ENCODE data around the gene EDNRA.

The EDNRA gene

DNA sequence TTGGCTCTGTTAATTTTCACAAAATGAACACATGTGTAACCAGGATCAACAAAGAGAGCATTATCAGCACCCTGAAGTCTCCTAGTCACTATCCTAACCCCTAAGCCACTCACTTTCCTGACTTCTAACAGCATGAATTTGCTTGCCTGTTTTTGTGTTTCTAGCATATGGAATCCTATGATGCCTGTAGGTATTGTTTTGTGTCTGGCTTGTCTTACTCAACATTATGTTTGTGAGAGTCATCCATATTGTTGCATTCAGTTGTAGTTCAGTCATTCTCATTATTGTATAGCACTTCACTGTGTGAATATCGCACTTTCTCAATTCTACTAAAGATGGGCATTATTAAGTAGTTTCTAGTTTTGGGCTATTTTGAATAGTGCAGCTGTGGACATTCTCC lies 15.6 kb downstream of the EDNRA start:
- DNase-seq (ENCODE audit: low read depth in 2 of 2, low spot score in 1 of 2) = no peak

DNA sequence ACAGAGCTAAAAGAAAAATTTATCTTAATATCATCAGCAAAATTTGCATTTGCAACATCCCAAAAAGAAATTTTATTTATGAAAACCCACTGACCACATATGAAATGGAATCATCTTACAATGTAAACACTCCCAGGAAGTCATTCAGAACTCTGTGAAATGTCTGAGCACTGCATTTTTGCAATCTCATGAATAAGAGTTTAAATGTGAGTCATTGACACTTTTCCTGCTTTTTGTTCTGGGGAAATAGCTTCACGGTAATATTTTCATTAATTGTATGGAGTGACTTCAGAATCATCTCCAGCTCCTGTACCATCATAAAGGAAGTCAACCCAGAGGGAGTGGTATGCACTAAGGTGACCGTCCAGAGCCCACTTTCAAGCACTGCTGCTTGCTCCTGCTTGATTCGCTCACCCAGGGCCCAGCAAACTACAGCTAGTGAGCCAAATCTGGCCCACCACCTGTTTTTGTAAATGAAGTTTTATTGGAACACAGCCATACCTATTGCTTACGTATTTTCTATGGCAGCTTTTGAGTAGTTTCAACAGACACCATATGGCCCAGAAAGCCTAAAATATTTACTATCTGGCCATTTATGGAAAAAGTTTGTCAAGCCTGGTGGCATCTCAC lies 17.2 kb downstream of the EDNRA start:
- no peak for DNase-seq (ENCODE audit: low read depth in 2 of 2, low spot score in 1 of 2)

DNA sequence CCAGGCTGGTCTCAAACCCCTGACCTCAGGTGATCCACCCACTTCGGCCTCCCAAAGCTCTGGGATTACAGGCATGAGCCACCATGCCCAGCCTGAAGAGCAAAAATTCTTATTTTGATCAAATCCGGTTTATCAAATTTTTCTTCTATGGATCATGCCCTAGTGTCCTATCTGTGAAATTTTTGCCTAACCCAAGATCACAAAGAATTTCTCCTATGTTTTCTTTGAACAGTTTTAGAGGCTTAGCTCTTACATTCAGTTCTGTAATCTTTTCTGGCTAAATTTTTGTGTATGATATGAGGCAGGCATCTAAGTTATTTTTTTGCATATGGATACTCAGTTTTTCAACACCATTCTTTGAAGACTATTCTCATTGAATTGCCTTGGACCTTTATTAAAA lies 27.4 kb downstream of the EDNRA start:
- no peak for DNase-seq (ENCODE audit: low read depth in 2 of 2, low spot score in 1 of 2)

DNA sequence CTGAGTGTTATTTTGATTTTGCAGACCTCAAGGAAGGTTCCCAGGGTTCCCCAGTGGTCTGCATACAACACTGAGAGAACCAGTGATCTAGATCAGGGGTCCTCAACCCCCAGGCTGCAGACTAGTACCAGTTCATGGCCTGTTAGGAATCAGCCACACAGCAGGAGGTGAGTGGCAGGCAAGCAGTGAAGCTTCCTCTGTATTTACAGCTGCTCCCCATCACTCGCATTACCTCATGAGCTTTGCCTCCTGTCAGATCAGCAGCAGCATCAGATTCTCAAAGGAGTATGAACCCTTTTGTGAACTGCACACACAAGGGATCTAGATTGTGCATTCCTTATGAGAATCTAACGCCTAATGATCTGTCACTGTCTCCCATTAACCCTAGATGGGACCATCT lies 28.5 kb downstream of the EDNRA start:
- DNase-seq (ENCODE audit: low read depth in 2 of 2, low spot score in 1 of 2) = no peak

DNA sequence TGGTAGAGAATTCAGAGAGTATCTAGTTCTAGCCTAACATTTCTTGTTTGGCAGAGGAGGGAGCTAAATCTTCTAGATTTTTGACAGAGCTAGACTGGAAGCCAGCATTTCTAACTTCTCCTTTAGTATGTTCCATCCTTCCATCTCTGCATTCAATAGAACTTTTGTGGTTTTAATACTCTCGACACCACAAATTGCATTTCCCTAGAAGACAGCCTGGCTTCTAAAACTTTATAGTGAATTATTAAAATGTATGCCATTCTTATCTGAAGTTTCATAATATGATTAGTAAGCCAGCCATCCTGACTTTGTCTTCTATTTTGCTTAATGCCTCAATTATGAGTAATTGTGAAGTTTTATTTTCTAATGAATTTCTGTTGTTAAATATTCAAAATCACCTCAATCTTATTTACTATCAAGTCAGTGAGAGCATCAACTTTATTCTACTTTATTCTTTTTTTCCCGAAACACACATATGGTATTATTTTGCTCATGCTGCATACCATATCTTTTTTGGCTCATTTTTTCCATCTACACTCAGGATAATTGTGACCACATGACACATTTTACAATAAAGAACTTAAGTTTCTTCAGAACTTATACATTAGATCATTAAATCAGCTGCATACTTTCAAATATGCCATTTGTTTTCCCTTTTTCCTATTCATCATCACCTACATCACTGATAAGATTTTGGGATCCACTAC lies 30.2 kb downstream of the EDNRA start:
- DNase-seq (ENCODE audit: low read depth in 2 of 2, low spot score in 1 of 2) = no peak

DNA sequence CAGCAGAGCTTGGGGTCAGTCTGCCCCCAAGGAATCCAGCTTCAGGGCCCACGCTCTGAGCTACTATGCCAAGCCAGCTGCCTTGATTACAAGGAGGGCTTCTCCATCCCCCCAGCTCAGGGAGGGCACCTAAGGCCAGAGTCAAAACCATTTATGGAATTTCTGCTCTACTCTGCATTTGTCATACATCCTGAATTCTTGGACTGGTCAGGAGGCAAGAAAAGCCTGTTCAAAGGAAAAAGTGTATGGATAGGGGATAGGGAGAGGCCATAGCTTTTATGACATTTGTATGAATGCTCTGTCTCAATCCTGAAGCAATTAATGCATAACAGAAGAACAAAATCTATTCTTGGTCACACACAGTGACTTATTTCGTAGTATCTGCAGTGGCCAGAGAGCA lies 32.2 kb downstream of the EDNRA start:
- no peak for DNase-seq (ENCODE audit: low read depth in 2 of 2, low spot score in 1 of 2)

DNA sequence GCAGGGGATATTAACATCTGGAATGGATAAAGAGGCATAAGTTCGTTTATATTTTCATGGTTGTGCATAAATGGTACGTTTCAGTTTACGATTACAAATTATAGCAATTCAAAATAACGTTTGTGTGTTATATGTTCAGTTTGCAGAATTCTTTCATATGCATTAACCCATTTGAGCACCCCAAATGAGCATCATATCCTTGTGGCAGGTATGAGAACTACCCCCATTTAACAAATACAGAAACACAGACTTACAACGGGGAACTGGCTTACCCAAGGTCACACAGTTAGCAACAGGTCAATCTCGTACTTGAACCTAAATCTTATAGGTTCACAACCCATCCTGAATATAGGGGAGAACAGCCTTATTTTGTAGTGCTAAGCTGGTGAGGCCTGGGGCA lies 33.1 kb downstream of the EDNRA start:
- no peak for DNase-seq (ENCODE audit: low read depth in 2 of 2, low spot score in 1 of 2)

DNA sequence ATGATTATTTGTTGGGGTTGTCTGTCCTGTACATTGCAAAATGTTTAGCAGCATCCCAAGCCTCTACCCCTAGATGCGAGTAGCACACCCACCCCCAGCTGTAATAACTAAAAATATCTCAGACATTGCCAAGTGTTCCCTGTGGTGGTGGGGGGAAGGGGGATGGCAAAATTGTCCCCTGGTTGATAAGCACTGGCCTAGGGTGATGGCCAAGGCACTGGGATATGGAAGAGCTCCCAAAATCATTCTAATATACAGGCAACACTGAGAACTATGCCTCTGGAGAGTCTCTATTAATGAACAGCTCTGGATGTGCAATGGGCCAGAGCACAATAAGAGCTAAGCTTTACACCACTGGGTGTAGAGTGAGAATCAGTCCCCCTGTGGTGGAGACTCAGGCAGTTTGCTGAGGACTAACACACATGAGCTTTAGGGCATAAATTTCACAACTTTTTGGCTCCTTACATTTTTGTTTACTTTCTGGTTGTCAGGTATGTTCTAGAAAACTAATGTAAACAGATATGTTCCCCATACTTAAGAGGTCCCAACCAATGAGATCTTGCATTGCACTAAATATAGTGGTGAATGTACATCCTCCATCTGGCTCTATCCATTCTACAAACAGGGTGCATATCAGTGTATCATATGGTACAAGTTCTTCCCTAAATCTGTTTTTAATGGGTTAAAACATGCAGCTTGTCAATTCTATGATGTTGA lies 34.5 kb downstream of the EDNRA start:
- DNase-seq (ENCODE audit: low read depth in 2 of 2, low spot score in 1 of 2) = no peak

DNA sequence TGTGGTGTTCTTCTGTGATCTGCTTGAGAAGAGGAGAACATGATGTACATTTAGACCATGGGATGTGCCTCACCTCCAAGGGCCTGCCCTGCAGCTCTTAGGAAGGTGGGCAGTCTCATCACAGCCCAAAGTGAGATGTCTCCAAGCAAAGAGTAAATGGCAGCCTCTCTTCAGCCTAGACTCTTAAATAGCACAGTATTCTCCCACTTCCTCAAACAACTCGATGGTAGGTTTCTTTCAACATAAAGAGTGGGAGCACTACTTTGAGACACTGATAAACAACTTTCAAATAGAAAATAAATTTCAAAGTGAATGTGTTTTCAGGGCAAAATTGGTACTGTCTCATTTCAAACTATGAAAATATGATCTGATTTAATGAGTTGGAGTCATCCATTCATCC lies 35.2 kb downstream of the EDNRA start:
- no peak for DNase-seq (ENCODE audit: low read depth in 2 of 2, low spot score in 1 of 2)

DNA sequence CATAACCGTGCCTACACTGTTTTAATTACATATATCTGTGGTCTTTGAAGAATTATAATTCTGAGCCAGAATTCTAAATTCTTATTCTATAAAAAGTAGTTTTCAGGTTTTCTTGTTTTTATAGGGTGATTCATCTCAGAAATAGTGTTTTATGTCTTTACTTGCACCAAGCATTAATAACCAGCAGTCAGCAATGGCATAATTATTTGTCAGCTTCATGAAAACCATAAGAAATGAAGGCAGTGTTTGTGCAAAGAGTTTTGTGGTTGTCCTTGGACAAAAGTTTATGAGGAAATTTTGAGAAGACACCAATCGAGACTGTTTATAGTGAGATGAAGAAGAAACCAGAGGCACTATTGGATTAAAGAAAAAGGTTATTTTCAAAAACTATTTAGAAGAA lies 37.2 kb downstream of the EDNRA start:
- no peak for DNase-seq (ENCODE audit: low read depth in 2 of 2, low spot score in 1 of 2)

DNA sequence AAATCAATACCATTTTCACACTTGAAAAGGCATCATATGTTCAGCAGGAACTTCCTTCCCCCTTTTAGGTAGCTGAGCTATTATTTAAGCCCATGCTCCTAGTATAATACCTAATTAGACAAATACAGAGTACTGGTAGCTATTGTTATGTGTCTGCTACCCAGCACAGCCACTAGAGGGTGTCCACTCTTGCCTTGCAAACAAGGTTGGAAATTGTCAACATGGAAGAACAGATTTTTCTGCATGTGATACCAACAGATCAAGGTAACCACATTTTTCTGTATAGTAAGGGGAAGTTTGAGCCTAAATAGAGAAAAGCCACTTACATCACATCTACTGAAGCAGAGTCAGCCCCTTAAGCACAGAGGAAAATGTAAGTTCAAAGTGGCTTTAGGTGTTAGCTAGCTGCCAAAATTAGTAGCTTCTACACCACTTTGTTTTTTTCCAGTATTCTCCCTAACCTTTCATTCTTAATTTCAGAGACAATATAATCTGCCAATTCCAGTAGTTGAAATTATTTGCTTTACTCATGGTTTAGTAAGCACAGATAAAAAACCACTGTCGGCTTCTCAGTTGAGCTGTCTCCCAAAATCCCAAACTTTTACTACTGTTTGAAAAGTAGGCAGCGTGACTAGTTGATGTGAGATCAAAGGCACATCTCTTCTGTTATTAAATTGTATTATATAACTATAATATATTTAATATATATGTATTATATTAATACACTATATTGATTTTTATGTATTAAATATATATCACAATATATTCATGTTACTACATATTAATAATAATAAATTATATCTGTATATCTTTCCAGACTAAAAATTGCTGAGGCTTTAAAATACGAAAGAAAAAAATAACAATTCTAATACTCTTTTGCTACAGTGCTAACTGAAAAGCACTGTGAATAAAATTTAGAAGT lies 38.2 kb downstream of the EDNRA start:
- peak in 1 of 2 donors; percentile 10 for DNase-seq (ENCODE audit: low read depth in 2 of 2, low spot score in 1 of 2)

DNA sequence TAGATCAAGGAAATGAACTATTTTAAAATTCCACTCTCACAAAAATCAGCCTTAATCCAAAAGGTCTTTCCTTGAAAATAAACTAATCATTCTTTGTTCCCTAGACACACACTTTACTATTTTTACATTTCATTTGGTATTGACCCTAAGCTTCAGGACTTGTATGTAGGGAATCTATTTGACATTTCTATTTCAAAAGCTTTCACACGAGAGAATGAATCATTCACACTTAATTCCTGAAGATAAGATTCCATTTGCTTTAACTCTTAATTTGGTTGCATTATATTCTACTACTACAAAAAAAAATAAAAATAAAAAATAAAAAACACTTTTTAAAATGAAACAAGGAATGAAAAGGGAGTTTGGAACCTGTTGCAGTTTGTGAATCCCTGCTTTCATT lies 43.7 kb downstream of the EDNRA start:
- no peak for DNase-seq (ENCODE audit: low read depth in 2 of 2, low spot score in 1 of 2)

DNA sequence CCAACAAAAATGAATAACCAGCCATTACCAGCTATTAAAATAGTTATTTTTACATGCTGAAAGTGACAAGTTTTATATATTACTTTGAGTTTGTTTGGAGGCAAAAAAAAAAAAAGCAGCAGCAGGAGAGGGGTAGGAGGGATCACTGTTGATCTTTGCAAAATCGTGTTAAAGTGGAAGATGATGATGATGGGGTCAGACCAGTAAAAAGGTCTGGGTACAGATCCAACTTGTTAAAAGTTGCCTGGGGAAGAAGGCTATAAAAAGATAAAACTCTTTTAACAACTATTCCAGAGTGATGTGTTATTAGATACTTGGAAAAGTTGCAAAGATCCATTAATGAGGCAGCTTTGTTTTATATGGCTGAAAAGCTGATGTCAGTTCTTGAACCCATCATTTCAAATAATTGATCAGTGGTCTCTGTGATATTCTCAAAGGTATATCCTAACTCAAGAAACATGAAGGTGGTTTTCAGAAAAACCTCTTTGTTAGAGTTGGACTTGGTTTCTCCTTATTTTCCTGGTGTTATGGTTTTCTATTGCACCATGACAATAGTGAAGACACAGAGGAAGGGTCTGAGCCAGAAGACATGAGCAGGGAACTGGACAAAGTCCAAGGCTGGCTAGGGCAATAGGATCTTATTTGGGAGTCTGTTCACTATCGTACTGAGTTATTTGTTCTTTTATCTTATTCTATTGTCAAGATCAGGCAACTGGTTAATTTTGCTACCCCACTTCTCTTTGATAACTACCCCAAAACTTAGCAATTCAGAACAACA lies 44.8 kb downstream of the EDNRA start:
- no peak for DNase-seq (ENCODE audit: low read depth in 2 of 2, low spot score in 1 of 2)

DNA sequence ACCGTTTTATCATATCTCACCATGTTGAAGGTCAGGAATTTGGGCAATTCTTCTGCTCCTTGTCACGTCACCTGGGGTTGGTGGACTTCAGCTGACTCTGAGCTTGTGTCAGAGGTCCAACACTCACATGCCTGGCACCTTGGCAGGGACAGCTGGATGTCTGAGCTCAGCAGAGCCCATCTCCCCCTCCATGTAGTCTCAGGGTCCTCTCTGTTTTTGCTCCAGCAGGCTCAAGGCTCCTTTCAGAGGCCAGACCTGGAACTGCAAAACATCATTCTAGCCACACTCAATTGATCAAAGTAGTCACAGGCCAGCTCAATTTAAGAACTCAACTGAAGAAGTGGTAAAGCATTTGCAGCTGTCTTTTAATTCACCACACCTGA lies 45.4 kb downstream of the EDNRA start:
- DNase-seq (ENCODE audit: low read depth in 2 of 2, low spot score in 1 of 2) = no peak

DNA sequence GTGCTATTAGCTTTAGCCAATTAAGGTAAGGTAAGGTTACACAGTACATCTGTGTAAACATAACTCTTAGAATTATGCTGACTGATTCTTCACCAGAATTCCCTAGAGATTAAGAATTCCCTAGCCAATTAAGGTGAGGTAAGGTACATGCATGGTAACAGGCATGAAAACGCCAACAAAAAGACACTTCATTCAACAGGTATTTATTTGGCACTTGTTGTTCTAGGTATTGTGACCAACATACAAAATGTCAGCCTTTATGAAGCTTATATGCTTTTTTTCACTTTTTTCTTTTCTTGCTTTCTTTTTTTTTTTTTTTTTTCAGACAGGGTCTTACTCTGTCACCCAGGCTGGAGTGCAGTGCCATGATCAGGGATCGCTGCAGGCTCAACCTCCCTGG lies 47.2 kb downstream of the EDNRA start:
- no peak for DNase-seq (ENCODE audit: low read depth in 2 of 2, low spot score in 1 of 2)

DNA sequence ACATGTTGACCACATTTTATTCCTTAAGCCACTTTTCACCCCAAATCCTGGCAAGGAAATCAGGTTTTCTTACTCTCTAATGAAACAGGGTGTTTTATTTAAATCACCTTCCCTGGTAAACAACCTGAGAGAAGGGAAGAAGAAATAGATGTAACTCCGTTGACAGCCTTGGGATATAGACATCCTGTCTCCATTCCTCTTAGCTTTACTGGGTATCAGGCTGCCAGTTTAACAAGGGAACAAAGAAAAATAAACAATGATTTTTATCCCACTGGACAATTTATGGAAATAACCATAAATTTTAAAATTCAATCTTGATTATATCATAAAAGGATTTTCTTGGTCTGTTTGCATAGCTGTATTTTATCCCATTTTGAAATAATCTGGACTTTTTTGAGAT lies 49.2 kb downstream of the EDNRA start:
- no peak for DNase-seq (ENCODE audit: low read depth in 2 of 2, low spot score in 1 of 2)

DNA sequence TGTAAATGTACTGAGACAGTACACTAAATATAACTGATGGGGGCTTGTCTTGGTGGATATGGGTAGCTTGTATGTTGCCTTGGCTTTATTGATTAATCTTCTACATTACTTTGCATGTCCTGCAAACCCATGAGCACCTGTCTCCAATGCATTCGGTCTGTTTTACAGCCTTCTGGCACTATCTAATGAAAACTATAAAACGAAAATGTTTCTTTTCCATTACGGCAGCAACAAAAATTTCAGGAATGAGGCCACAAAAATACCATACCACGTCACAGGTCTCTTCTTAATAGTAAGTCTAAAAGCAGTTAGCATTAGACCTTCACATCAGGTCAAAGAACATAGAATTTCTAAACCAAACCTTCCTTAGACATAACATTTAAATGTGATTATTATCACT lies 49.8 kb downstream of the EDNRA start:
- no peak for DNase-seq (ENCODE audit: low read depth in 2 of 2, low spot score in 1 of 2)

DNA sequence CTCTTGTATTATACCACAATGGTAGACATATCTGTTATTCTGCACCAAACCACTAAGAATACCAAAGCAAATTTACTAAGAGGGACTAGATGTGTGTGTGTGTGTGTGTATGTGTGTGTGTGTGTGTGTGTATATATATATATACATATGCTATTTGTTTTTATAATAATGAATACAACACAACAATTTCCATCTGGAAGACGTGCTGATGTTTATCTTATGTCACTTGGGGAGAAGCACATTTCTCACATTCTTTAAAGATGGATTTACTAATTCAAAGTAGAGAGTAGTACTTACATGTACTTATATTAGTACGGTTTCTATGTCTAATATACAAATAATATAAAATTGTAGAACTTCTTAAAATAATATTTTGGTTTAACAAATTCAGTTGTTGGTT lies 52.0 kb downstream of the EDNRA start:
- no peak for DNase-seq (ENCODE audit: low read depth in 2 of 2, low spot score in 1 of 2)

DNA sequence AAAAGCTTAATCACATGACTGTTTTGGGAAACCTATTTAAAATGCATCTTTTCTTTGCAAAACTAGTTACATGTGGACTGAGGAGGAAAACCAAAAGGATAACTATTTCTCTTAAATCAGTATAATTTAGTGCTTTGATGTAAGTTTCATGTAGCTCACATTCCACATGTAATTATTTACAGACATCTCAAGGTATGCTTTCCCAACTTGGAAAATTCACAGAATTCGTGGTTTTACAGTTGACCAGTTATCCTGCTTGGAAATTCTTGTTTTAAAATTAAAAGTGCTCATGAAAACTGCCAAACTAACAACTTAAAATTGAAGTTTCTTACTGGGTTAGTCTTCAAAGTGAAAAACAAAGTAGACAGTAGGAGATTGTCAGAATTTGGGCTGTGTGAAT lies 52.4 kb downstream of the EDNRA start:
- no peak for DNase-seq (ENCODE audit: low read depth in 2 of 2, low spot score in 1 of 2)

DNA sequence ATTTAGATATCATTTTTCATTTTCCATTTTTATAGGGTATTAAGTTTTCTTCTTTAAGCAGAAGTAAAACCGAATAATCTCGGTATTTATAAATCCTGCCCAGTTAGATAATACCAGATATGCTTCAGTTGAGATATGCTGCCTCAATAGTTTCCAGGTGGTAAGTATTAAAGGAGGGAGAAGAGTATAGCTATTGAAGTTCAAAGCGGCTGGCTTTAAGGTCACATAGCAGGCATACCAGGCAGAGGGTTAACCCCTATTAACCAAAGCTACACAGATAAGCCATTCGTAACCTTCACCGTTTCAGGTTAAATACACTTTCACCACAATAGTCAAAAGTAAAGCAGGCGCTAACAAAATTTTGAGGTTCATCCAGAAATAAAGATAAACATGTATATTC lies 54.2 kb downstream of the EDNRA start:
- DNase-seq (ENCODE audit: low read depth in 2 of 2, low spot score in 1 of 2) = no peak

DNA sequence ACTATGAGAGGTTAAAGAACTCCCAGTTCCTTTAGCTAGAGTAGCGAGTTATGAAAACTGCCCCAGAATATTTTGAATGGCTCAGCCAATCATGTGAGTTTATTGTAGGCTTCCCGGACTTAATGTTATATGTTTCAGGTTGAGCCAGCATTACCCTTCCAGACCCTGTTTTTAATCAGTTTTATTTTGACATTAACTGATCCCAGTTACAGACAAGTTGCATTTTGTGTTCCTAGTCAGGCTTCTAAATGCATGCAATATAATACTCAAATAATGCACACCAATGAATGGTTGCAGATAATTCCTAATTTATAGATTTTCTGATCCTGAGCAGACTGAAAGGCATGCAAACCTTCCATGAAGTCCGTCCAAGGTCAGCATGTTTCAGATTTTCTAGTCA lies 57.8 kb downstream of the EDNRA start:
- no peak for DNase-seq (ENCODE audit: low read depth in 2 of 2, low spot score in 1 of 2)

All from stimulated activated CD8-positive, alpha-beta memory T cell treated with anti-CD3 and anti-CD28 coated beads, Interleukin-4, amount 100 ng/mL, for 1 hour (primary cell).